Measurements from ENCODE around the gene SATB1. TPM values are rescaled to one million over a fixed set of nuclear protein-coding genes. Genes with fewer than 3 reads are reported as not detected.
"Not testable (repeated sequence)": the region's sequence is repeated elsewhere in the genome, so short reads cannot be mapped to it uniquely, and the experiment has no call there.

SATB1 gene
- total RNA-seq, 1 donor, result 406 TPM

DNA sequence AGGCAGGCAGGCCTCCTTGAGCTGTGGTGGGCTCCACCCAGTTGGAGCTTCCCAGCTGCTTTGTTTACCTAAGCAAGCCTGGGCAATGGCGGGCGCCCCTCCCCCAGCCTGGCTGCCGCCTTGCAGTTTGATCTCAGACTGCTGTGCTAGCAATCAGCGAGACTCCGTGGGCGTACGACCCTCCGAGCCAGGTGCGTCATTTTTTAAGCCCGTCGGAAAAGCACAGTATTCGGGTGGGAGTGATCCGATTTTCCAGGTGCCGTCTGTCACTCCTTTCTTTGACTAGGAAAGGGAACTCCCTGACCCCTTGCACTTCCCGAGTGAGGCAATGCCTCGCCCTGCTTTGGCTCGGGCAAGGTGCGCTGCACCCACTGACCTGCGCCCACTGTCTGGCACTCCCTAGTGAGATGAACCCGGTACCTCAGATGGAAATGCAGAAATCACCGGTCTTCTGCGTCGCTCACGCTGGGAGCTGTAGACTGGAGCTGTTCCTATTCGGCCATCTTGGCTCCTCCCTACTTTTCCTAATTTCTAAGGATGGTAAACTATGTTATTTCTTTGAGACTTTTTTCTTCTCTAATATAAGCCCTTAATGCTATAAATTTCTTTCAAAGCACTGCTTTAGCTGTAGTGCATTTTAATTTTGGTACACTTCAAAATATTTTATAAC is 94.2 kb downstream of the SATB1 start:
- not testable (repeated sequence) for H3K4me3 ChIP-seq (ENCODE audit: low read length); H3K27me3 ChIP-seq (ENCODE audit: insufficient read depth, low read length); H3K4me1 ChIP-seq (ENCODE audit: insufficient read depth, low read length); H3K9me3 ChIP-seq (ENCODE audit: low read depth, low read length)

DNA sequence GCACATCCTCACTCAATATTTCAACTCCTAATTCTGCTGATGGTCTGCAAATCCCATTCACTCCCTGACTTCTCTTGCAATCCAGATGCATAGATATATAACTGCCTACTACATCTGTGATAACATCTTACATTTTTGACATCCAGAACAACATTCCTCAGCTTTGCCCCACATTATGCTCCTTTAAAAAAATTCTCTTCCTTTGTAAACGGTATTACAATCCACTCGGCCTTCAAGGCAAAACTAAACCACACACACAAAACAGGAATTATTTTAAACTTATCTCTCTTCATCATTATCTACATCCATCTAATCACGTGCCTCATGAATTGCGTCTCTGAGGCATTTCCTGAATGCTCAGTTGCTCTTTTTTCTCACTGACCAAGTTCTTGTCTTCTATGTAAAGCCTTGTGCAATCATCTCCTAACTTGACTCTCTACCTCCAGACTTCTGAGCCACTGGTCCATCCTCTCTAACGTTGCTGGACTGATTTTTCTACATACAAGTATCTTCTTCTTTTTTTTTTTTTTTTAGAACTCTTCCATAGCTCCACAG is 117.0 kb downstream of the SATB1 start:
- no peaks in the 10 kb centered on the region for H3K9me3 ChIP-seq (ENCODE audit: low read depth, low read length)
- H3K27me3 ChIP-seq (ENCODE audit: insufficient read depth, low read length), result no peaks in the 10 kb centered on the region
- H3K4me3 ChIP-seq (ENCODE audit: low read length), result no peak overlapping the region
- H3K4me1 ChIP-seq (ENCODE audit: insufficient read depth, low read length), result no peaks in the 10 kb centered on the region

DNA sequence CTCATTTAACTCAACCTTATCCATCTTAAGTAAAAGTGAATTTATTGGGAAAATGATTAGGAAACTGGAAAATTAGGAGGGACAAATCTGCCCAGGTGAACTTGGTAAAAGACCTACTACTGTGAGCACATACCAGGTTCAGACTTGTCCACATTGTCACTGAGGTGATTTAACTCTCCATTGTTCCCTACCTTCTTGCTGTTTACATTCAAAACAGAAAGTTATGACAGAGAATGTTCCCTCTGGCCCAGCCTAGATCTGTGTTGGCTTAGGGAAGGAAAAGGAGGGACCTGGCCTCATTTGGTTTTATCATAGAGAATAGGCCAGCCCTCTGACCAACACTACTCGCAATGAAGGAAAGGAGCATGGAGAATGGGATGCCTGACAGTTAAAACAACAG is 117.6 kb downstream of the SATB1 start:
- H3K4me3 ChIP-seq (ENCODE audit: low read length), result no peak overlapping the region
- H3K27me3 ChIP-seq (ENCODE audit: insufficient read depth, low read length), result no peaks in the 10 kb centered on the region
- no peaks in the 10 kb centered on the region for H3K4me1 ChIP-seq (ENCODE audit: insufficient read depth, low read length)
- no peaks in the 10 kb centered on the region for H3K9me3 ChIP-seq (ENCODE audit: low read depth, low read length)

DNA sequence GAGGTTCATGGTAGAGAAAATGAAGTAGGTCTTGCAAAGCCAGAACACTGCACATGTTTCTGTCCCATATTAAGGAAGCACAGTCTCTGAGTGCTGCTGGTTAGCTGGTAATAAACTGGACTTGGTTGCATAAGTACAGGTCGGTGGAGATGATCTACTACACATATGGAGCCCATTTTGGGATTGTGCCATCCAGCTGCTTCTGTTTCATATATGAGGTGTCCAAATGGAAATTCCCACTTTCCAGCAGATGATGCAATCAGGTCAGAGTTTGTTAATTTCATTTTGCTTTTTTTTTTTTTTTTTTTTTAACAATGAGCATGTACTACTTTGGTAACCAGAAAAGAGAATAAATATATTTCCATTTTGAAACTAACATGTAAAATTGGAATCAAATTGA is 122.6 kb downstream of the SATB1 start:
- Histone ChIP-seq H3K4me1 (ENCODE audit: insufficient read depth, low read length) (no peaks in the 10 kb centered on the region), H3K9me3 (ENCODE audit: low read depth, low read length) (peaks cover 6% of the 10 kb centered on the region), H3K4me3 (ENCODE audit: low read length) (no peak overlapping the region), H3K27me3 (ENCODE audit: insufficient read depth, low read length) (no peaks in the 10 kb centered on the region)

DNA sequence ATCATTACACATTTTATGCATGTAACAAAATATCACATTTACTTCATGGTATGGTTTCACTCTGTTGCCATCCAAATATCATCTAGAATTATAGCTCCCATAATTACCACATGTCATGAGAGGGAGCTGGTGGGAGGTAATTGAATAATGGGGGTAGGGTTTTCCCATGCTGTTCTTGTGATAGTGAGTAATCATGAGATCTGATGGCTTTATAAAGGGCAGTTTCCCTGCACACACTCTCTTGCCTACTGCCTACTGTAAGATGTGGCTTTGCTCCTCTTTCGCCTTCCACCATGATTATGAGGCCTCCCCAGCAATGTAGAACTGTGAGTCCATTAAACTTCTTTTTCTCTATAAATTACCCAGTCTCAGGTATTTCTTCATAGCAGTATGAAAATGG is 123.4 kb downstream of the SATB1 start:
- H3K9me3 ChIP-seq (ENCODE audit: low read depth, low read length), result peaks cover 13% of the 10 kb centered on the region
- no peaks in the 10 kb centered on the region for H3K27me3 ChIP-seq (ENCODE audit: insufficient read depth, low read length)
- no peak overlapping the region for H3K4me3 ChIP-seq (ENCODE audit: low read length)
- H3K4me1 ChIP-seq (ENCODE audit: insufficient read depth, low read length), result no peaks in the 10 kb centered on the region

DNA sequence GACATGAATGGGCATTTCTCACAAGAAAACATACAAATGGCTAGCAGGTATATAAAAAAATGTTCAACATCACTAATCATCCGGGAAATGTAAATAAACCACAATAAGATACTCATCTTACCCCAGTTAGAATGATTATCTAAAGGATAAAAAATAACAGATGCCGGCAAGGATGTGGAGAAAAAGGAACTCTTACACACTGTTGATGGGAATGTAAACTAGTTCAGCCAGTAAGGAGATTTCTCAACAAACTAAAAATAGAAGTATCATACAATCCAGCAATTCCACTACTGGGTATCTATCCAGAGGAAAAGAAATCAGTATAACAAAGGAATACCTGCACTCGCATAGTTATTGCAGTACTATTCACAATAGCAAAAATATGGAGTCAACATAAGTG is 124.2 kb downstream of the SATB1 start:
- Histone ChIP-seq H3K4me1 (ENCODE audit: insufficient read depth, low read length) (no peaks in the 10 kb centered on the region), H3K27me3 (ENCODE audit: insufficient read depth, low read length) (no peaks in the 10 kb centered on the region), H3K4me3 (ENCODE audit: low read length) (no peak overlapping the region), H3K9me3 (ENCODE audit: low read depth, low read length) (peaks cover 21% of the 10 kb centered on the region)

DNA sequence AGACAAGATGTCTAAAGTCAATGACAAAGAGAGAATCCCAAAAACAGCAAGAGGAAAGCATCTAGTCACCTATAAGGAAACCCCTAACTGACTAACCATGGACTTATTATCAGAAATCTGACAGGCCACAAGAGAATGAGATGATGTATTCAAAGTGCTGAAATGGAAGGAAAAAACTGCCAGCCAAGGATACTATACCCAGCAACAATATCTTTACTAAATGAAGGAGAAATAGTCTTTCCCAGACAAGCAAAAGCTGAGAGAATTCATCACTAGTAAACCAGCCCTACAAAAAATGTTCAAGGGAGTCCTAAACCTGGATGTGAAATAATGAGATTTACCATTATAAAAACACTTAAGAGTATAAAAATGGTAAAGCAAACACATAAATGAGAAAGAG is 128.0 kb downstream of the SATB1 start:
- H3K27me3 ChIP-seq (ENCODE audit: insufficient read depth, low read length), result no peaks in the 10 kb centered on the region

More for the DNA sequence above, 128.0 kb downstream of the SATB1 start:
- Histone ChIP-seq H3K4me1 (ENCODE audit: insufficient read depth, low read length) (no peaks in the 10 kb centered on the region), H3K9me3 (ENCODE audit: low read depth, low read length) (peaks cover 22% of the 10 kb centered on the region), H3K4me3 (ENCODE audit: low read length) (no peak overlapping the region)
